NCI-H2171 treated with DMSO at 0.1 percent for 48 hours (cell line): ENCODE data around the gene MISP3.
"Not testable (repeated sequence)": the region's sequence is repeated elsewhere in the genome, so short reads cannot be mapped to it uniquely, and the experiment has no call there.

Experiments used
- DNase-seq: peaks from one replicate; lab custom pipeline; 2025; lab: John Stamatoyannopoulos, UW

MISP3 gene

GRCh38 chr19:14072535-14073260, at the start of gene MISP3:
MISP3 (plus strand) TSS chr19:14072786; CDS start chr19:14073310, 524 bp downstream.
- peak; percentile 34 for DNase-seq

GRCh38 chr19:14023404-14024235, 49.0 kb upstream of the MISP3 start:
- no peak for DNase-seq

- DNase-seq, result not testable (repeated sequence)
Measured at GRCh38 chr19:14026652-14027192, 45.9 kb upstream of the MISP3 start.

GRCh38 chr19:14027856-14028450, 44.6 kb upstream of the MISP3 start, which contains the start of gene RLN3:
RLN3 (plus strand) TSS chr19:14028148; CDS start chr19:14028205, 57 bp downstream.
- no peak for DNase-seq

- DNase-seq, result no peak
Measured at GRCh38 chr19:14028901-14029300, 43.7 kb upstream of the MISP3 start.

GRCh38 chr19:14030997-14031718, 41.4 kb upstream of the MISP3 start:
- no peak for DNase-seq

- peak; percentile 74 for DNase-seq
Measured at GRCh38 chr19:14031719-14032480, 40.7 kb upstream of the MISP3 start, which contains the start of gene IL27RA. IL27RA (plus strand) TSS chr19:14031762; CDS start chr19:14031873, 111 bp downstream.

- DNase-seq, result no peak
Measured at GRCh38 chr19:14033946-14034345, 38.6 kb upstream of the MISP3 start.

- not testable (repeated sequence) for DNase-seq
Measured at GRCh38 chr19:14035159-14035558, 37.4 kb upstream of the MISP3 start.

- no peak for DNase-seq
Measured at GRCh38 chr19:14035706-14036105, 36.9 kb upstream of the MISP3 start.

GRCh38 chr19:14039181-14039580, 33.4 kb upstream of the MISP3 start:
- no peak for DNase-seq

GRCh38 chr19:14042659-14043608, 29.7 kb upstream of the MISP3 start:
- DNase-seq, result not testable (repeated sequence)

GRCh38 chr19:14047866-14048265, 24.7 kb upstream of the MISP3 start:
- DNase-seq, result not testable (repeated sequence)

GRCh38 chr19:14048443-14049153, 24.0 kb upstream of the MISP3 start:
- DNase-seq, result peak; percentile 35

- no peak for DNase-seq
Measured at GRCh38 chr19:14050512-14050911, 22.1 kb upstream of the MISP3 start.

GRCh38 chr19:14050961-14051360, 21.6 kb upstream of the MISP3 start:
- not testable (repeated sequence) for DNase-seq

- DNase-seq, result no peak
Measured at GRCh38 chr19:14051980-14052379, 20.6 kb upstream of the MISP3 start.

GRCh38 chr19:14052470-14052869, 20.1 kb upstream of the MISP3 start:
- DNase-seq, result no peak

- no peak for DNase-seq
Measured at GRCh38 chr19:14053032-14053431, 19.6 kb upstream of the MISP3 start.
